ENCODE results near the gene TMEM253. TPM values are rescaled to one million over a fixed set of nuclear protein-coding genes. Genes with fewer than 3 reads are reported as not detected.
A peak's percentile ranks its signal among the peaks of the same experiment; 100 is the strongest.

TMEM253 gene
- total and polyA plus RNA-seq, 2 experiments from 2014 or later = 0.59 to 0.95 TPM

GRCh38 chr14:21068521-21069387 is 32.1 kb upstream of the TMEM253 start:
- no peaks in the 10 kb centered on the region; the same call in 2 of the 3 replicates for H3K9me3 Mint-ChIP-seq
- DNase-seq (ENCODE audit: low spot score) (peak; percentile 88), ATAC-seq (peak; percentile 9)
- H3K27ac Mint-ChIP-seq = no peak overlapping the region
- H4K20me1 ChIP-seq (replicated peaks; ENCODE audit: insufficient read depth) = no peaks in the 10 kb centered on the region; the same call in 1 of the 2 replicates
- H3K4me3 Mint-ChIP-seq = peak overlapping the region; percentile 80
- H3K79me2 ChIP-seq (replicated peaks; ENCODE audit: insufficient read depth) = peaks cover 6% of the 10 kb centered on the region
- H2AFZ ChIP-seq = peak overlapping the region; percentile 96
- H3K9me2 ChIP-seq (ENCODE audit: insufficient read depth) = no peaks in the 10 kb centered on the region
- H3K4me2 ChIP-seq = peak overlapping the region; percentile 98
- peaks cover 23% of the 10 kb centered on the region for H3K27me3 Mint-ChIP-seq (ENCODE audit: insufficient read depth, low read depth, poor library complexity)
- peaks cover 17% of the 10 kb centered on the region for H3F3A ChIP-seq (replicated peaks; ENCODE audit: low read depth)
- peaks cover 4% of the 10 kb centered on the region; the same call in 1 of the 2 replicates for H3K36me3 ChIP-seq (ENCODE audit: insufficient read depth)
- H3K4me1 Mint-ChIP-seq = peaks cover 34% of the 10 kb centered on the region
- H3K4me3 ChIP-seq = peak overlapping the region; percentile 95
- peaks cover 27% of the 10 kb centered on the region for H3K27me3 ChIP-seq (ENCODE audit: insufficient read depth)
- H3K4me1 ChIP-seq (ENCODE audit: insufficient read depth) = peaks cover 13% of the 10 kb centered on the region
- H3K36me3 Mint-ChIP-seq (ENCODE audit: low read depth) = peaks cover 19% of the 10 kb centered on the region
- no peak overlapping the region for H3K27ac ChIP-seq (ENCODE audit: low read depth)
- no peak for TF ChIP-seq CREB1 (CRISPR knock-in tag; IDR thresholded peaks at IDR 0.05; ENCODE audit: low read depth)
- no peak for TF ChIP-seq ZNF114 (CRISPR knock-in tag; IDR thresholded peaks at IDR 0.05)
- TF ChIP-seq ZNF462 (CRISPR knock-in tag; IDR thresholded peaks at IDR 0.05) = no peak
- TF ChIP-seq, protein P1, sequence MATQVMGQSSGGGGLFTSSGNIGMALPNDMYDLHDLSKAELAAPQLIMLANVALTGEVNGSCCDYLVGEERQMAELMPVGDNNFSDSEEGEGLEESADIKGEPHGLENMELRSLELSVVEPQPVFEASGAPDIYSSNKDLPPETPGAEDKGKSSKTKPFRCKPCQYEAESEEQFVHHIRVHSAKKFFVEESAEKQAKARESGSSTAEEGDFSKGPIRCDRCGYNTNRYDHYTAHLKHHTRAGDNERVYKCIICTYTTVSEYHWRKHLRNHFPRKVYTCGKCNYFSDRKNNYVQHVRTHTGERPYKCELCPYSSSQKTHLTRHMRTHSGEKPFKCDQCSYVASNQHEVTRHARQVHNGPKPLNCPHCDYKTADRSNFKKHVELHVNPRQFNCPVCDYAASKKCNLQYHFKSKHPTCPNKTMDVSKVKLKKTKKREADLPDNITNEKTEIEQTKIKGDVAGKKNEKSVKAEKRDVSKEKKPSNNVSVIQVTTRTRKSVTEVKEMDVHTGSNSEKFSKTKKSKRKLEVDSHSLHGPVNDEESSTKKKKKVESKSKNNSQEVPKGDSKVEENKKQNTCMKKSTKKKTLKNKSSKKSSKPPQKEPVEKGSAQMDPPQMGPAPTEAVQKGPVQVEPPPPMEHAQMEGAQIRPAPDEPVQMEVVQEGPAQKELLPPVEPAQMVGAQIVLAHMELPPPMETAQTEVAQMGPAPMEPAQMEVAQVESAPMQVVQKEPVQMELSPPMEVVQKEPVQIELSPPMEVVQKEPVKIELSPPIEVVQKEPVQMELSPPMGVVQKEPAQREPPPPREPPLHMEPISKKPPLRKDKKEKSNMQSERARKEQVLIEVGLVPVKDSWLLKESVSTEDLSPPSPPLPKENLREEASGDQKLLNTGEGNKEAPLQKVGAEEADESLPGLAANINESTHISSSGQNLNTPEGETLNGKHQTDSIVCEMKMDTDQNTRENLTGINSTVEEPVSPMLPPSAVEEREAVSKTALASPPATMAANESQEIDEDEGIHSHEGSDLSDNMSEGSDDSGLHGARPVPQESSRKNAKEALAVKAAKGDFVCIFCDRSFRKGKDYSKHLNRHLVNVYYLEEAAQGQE (IDR thresholded peaks at IDR 0.05; ENCODE audit: unreplicated experiment) = no peak
- no peak for TF ChIP-seq STAT1 (IDR thresholded peaks at IDR 0.05; ENCODE audit: unreplicated experiment)
- TF ChIP-seq EZH2phosphoT487 (IDR thresholded peaks at IDR 0.05; ENCODE audit: unreplicated experiment) = no peak
- no peak for TF ChIP-seq NANOG (IDR thresholded peaks at IDR 0.05; ENCODE audit: borderline replicate concordance)
- TF ChIP-seq JUNB (IDR thresholded peaks at IDR 0.05; ENCODE audit: unreplicated experiment) = no peak
- peak; percentile 66 to 77 for TF ChIP-seq CTCF (conservative IDR thresholded peaks at IDR 0.05; ENCODE audit: low read depth in 2 of 2)
- no peak for TF ChIP-seq ZNF331 (CRISPR knock-in tag; IDR thresholded peaks at IDR 0.05; ENCODE audit: low read depth)
- no peak for TF ChIP-seq POLR2AphosphoS5 (IDR thresholded peaks at IDR 0.05; ENCODE audit: low read depth)
- TF ChIP-seq, protein P2, sequence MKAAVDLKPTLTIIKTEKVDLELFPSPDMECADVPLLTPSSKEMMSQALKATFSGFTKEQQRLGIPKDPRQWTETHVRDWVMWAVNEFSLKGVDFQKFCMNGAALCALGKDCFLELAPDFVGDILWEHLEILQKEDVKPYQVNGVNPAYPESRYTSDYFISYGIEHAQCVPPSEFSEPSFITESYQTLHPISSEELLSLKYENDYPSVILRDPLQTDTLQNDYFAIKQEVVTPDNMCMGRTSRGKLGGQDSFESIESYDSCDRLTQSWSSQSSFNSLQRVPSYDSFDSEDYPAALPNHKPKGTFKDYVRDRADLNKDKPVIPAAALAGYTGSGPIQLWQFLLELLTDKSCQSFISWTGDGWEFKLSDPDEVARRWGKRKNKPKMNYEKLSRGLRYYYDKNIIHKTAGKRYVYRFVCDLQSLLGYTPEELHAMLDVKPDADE (IDR thresholded peaks at IDR 0.05) = no peak
- TF ChIP-seq EZH2 (IDR thresholded peaks at IDR 0.05; ENCODE audit: low read depth, unreplicated experiment) = peak; percentile 9

Data from GM23338 (cell line).